AML-193 (cell line): ENCODE results near the gene PAGE4.

ENCODE experiments used
- DNase-seq, 2 experiments: peaks; one replicate each; lab custom pipeline; 2025; lab: John Stamatoyannopoulos, UW

PAGE4 gene

DNA sequence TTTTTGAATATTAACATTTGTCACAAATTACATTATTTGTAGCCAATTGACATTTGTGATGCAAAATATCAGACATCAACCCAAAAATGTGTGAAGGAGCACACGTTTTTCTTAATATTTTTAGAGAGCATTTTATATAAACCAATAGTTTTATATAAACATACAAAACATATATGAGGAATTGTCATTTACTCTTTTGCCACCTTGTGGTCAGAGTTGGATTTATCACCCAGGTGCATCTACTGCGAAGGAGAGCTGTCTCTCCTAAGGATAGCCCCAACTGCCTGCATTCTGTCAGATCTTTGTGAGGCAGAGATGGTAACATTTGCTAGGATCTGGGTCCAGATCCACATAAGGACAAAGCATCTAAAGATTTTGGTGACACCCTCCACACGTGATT lies 47.6 kb downstream of the PAGE4 start:
- DNase-seq = peak; percentile 12 to 13

GRCh38 chrX:49877397-49878101 lies 48.4 kb downstream of the PAGE4 start:
- no peak for DNase-seq

DNA sequence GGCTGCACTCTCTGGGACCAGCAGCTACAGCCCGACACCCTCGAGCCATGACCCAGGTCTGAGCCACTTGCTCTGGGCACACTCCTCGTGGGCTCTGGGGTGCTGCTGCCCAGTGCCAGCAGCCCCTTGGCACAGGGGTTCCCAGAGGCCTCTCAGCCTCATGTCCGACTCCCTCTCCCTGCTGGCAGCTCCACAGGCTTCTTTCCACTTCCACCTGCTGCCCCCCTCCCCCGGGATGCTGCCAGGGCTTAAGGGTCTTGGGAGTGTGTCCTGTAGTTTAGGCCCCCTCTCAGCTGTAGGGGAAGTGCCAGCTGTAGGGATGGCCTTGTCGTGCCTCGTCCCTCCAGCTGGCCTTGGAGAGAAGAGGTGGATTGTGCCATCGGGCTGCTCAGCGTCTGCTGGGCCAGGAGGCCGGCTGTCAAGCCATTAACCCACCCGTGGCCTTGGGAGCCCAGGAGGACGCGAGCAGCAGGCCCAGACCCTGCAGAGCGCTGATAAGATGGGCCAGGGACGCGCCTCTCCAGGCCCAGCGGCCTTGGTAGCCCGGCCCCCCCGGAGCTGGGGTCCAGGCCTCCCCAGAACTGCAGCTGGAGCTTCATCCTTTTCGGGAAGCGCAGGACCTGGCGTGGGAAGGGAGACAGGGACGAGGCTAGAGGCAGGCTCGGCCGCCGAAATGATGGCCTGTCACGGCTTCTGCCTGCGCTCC lies 49.2 kb downstream of the PAGE4 start:
- DNase-seq = no peak

- DNase-seq = peak; percentile 43 to 47
Observed at GRCh38 chrX:49878834-49879655, 49.9 kb downstream of the PAGE4 start, which contains the start of gene USP27X. Gene USP27X, plus strand, starts transcription at chrX:49879484. Its CDS starts 824 bp downstream, at chrX:49880308.

DNA sequence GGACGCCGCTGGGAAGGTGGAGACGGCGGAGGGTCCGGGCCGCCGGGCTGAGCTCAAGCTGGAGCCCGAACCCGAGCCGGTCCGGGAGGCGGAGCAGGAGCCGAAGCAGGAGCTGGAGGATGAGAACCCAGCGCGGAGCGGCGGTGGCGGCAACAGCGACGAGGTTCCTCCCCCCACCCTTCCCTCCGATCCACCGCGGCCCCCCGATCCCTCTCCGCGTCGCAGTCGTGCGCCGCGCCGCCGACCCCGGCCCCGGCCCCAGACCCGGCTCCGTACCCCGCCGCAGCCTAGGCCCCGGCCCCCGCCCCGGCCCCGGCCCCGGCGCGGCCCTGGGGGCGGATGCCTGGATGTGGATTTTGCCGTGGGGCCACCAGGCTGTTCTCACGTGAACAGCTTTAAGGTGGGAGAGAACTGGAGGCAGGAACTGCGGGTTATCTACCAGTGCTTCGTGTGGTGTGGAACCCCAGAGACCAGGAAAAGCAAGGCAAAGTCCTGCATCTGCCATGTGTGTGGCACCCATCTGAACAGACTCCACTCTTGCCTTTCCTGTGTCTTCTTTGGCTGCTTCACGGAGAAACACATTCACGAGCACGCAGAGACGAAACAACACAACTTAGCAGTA lies 50.7 kb downstream of the PAGE4 start:
- DNase-seq = no peak

DNA sequence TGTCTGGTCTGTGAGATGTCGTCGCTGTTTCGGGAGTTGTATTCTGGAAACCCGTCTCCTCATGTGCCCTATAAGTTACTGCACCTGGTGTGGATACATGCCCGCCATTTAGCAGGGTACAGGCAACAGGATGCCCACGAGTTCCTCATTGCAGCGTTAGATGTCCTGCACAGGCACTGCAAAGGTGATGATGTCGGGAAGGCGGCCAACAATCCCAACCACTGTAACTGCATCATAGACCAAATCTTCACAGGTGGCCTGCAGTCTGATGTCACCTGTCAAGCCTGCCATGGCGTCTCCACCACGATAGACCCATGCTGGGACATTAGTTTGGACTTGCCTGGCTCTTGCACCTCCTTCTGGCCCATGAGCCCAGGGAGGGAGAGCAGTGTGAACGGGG lies 51.6 kb downstream of the PAGE4 start:
- DNase-seq = no peak
